Ramos (cell line): Measurements from ENCODE around the gene TMEM167B.

Experiments used
- in situ Hi-C: fragments of 300-500 bp; cut with MboI; formaldehyde crosslinking; loops from one replicate; pipeline ENCODE4 v1.14.3; 2022; ENCODE audit warnings: low sequenced_read_pairs; ENCODE audit not compliant: unreplicated experiment

TMEM167B gene

GRCh38 chr1:109080441-109081082, 10.0 kb upstream of the TMEM167B start:
- in situ Hi-C loops: no loop called here

- in situ Hi-C loops: no loop called here
Observed at GRCh38 chr1:109083501-109083900, 7.1 kb upstream of the TMEM167B start.

GRCh38 chr1:109083923-109084322, 6.6 kb upstream of the TMEM167B start:
- in situ Hi-C loops: no loop called here

GRCh38 chr1:109084563-109085517, 5.7 kb upstream of the TMEM167B start:
- in situ Hi-C loops: no loop called here

- in situ Hi-C loops: no loop called here
Observed at GRCh38 chr1:109089242-109090015, 1.1 kb upstream of the TMEM167B start.

GRCh38 chr1:109091078-109091838, 694 bp downstream of the TMEM167B start:
- in situ Hi-C loops: no loop called here

- in situ Hi-C loops: no loop called here
Observed at GRCh38 chr1:109091839-109092193, 1.3 kb downstream of the TMEM167B start.

- in situ Hi-C loops: no loop called here
Observed at GRCh38 chr1:109094377-109094803, 3.8 kb downstream of the TMEM167B start.

GRCh38 chr1:109094871-109095270, 4.3 kb downstream of the TMEM167B start:
- in situ Hi-C loops: no loop called here

GRCh38 chr1:109095631-109096030, 5.1 kb downstream of the TMEM167B start:
- in situ Hi-C loops: no loop called here

GRCh38 chr1:109096120-109096519, 5.6 kb downstream of the TMEM167B start:
- in situ Hi-C loops: no loop called here

- in situ Hi-C loops: loop anchor here (10.0 kb wide), 1 partner anchor 405 kb away; the partner anchor contains the start of gene PRPF38B
Observed at GRCh38 chr1:109099938-109100773, 9.6 kb downstream of the TMEM167B start.

- in situ Hi-C loops: loop anchor here (10.0 kb wide), 1 partner anchor 410 kb away; the partner anchor contains the start of gene PRPF38B
Observed at GRCh38 chr1:109104364-109105151, 14.0 kb downstream of the TMEM167B start.

GRCh38 chr1:109105881-109106280, 15.3 kb downstream of the TMEM167B start:
- in situ Hi-C loops: loop anchor here (10.0 kb wide), 1 partner anchor 411 kb away; the partner anchor contains the start of gene PRPF38B

GRCh38 chr1:109107785-109108184, 17.2 kb downstream of the TMEM167B start:
- in situ Hi-C loops: loop anchor here (10.0 kb wide), 1 partner anchor 413 kb away; the partner anchor contains the start of gene PRPF38B

GRCh38 chr1:109109906-109110305, 19.3 kb downstream of the TMEM167B start:
- in situ Hi-C loops: loop anchor here (10.0 kb wide), 2 partner anchors 275 to 415 kb away; partner anchors contain the start of gene PRPF38B

- in situ Hi-C loops: loop anchor here (10.0 kb wide), 1 partner anchor 277 kb away; no protein-coding TSS in a partner anchor
Observed at GRCh38 chr1:109111386-109112055, 21.0 kb downstream of the TMEM167B start.
